ENCODE measurements around the gene KIAA1217. TPM values are rescaled to one million over a fixed set of nuclear protein-coding genes. Genes with fewer than 3 reads are reported as not detected.

The KIAA1217 gene
- total and polyA plus RNA-seq, 9 of the 15 experiments (the other 6 are each of a cell fraction or from before 2014, with no cell fraction given) = 0.04 TPM; not detected in 8

GRCh38 chr10:24569330-24569796 lies 360.4 kb downstream of the KIAA1217 start (continued):
- no peak for TF ChIP-seq HOMEZ (CRISPR knock-in tag; IDR thresholded peaks at IDR 0.05)
- TF ChIP-seq, protein P1, sequence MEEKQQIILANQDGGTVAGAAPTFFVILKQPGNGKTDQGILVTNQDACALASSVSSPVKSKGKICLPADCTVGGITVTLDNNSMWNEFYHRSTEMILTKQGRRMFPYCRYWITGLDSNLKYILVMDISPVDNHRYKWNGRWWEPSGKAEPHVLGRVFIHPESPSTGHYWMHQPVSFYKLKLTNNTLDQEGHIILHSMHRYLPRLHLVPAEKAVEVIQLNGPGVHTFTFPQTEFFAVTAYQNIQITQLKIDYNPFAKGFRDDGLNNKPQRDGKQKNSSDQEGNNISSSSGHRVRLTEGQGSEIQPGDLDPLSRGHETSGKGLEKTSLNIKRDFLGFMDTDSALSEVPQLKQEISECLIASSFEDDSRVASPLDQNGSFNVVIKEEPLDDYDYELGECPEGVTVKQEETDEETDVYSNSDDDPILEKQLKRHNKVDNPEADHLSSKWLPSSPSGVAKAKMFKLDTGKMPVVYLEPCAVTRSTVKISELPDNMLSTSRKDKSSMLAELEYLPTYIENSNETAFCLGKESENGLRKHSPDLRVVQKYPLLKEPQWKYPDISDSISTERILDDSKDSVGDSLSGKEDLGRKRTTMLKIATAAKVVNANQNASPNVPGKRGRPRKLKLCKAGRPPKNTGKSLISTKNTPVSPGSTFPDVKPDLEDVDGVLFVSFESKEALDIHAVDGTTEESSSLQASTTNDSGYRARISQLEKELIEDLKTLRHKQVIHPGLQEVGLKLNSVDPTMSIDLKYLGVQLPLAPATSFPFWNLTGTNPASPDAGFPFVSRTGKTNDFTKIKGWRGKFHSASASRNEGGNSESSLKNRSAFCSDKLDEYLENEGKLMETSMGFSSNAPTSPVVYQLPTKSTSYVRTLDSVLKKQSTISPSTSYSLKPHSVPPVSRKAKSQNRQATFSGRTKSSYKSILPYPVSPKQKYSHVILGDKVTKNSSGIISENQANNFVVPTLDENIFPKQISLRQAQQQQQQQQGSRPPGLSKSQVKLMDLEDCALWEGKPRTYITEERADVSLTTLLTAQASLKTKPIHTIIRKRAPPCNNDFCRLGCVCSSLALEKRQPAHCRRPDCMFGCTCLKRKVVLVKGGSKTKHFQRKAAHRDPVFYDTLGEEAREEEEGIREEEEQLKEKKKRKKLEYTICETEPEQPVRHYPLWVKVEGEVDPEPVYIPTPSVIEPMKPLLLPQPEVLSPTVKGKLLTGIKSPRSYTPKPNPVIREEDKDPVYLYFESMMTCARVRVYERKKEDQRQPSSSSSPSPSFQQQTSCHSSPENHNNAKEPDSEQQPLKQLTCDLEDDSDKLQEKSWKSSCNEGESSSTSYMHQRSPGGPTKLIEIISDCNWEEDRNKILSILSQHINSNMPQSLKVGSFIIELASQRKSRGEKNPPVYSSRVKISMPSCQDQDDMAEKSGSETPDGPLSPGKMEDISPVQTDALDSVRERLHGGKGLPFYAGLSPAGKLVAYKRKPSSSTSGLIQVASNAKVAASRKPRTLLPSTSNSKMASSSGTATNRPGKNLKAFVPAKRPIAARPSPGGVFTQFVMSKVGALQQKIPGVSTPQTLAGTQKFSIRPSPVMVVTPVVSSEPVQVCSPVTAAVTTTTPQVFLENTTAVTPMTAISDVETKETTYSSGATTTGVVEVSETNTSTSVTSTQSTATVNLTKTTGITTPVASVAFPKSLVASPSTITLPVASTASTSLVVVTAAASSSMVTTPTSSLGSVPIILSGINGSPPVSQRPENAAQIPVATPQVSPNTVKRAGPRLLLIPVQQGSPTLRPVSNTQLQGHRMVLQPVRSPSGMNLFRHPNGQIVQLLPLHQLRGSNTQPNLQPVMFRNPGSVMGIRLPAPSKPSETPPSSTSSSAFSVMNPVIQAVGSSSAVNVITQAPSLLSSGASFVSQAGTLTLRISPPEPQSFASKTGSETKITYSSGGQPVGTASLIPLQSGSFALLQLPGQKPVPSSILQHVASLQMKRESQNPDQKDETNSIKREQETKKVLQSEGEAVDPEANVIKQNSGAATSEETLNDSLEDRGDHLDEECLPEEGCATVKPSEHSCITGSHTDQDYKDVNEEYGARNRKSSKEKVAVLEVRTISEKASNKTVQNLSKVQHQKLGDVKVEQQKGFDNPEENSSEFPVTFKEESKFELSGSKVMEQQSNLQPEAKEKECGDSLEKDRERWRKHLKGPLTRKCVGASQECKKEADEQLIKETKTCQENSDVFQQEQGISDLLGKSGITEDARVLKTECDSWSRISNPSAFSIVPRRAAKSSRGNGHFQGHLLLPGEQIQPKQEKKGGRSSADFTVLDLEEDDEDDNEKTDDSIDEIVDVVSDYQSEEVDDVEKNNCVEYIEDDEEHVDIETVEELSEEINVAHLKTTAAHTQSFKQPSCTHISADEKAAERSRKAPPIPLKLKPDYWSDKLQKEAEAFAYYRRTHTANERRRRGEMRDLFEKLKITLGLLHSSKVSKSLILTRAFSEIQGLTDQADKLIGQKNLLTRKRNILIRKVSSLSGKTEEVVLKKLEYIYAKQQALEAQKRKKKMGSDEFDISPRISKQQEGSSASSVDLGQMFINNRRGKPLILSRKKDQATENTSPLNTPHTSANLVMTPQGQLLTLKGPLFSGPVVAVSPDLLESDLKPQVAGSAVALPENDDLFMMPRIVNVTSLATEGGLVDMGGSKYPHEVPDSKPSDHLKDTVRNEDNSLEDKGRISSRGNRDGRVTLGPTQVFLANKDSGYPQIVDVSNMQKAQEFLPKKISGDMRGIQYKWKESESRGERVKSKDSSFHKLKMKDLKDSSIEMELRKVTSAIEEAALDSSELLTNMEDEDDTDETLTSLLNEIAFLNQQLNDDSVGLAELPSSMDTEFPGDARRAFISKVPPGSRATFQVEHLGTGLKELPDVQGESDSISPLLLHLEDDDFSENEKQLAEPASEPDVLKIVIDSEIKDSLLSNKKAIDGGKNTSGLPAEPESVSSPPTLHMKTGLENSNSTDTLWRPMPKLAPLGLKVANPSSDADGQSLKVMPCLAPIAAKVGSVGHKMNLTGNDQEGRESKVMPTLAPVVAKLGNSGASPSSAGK (IDR thresholded peaks at IDR 0.05) = peak; percentile 69
- peak; percentile 85; the same call in 1 of the 2 replicates for TF ChIP-seq SMARCC2 (IDR thresholded peaks at IDR 0.05; ENCODE audit: low read depth)
- TF ChIP-seq KLF13 (tag; IDR thresholded peaks at IDR 0.05; ENCODE audit: borderline replicate concordance, low read depth) = peak; percentile 69
- no peak for TF ChIP-seq HNRNPLL (IDR thresholded peaks at IDR 0.05; ENCODE audit: low read depth, low read length, poor library complexity, severe bottlenecking)
- TF ChIP-seq NFE2 (IDR thresholded peaks at IDR 0.05; ENCODE audit: low read depth) = 0 out of 2 replicates have a peak, but pooled peaks have one; percentile 25
- no peak for TF ChIP-seq TCF15 (CRISPR knock-in tag; IDR thresholded peaks at IDR 0.05)
- no peak for TF ChIP-seq ZSCAN32 (CRISPR knock-in tag; IDR thresholded peaks at IDR 0.05)
- TF ChIP-seq NCOA4 (IDR thresholded peaks at IDR 0.05; ENCODE audit: partially characterized antibody) = no peak
- no peak for TF ChIP-seq EHMT2 (IDR thresholded peaks at IDR 0.05)
- TF ChIP-seq ZBTB43 (CRISPR knock-in tag; IDR thresholded peaks at IDR 0.05) = no peak
- no peak for TF ChIP-seq RHOXF2B (CRISPR knock-in tag; conservative IDR thresholded peaks at IDR 0.05)
- peak; percentile 86 for TF ChIP-seq NEUROD1 (IDR thresholded peaks at IDR 0.05; ENCODE audit: borderline replicate concordance, low read depth, low read length, partially characterized antibody)
- no peak for TF ChIP-seq SLC30A9 (CRISPR knock-in tag; IDR thresholded peaks at IDR 0.05)
